ENCODE results near the gene KMT5B. TPM values are rescaled to one million over a fixed set of nuclear protein-coding genes. Genes with fewer than 3 reads are reported as not detected.

Gene KMT5B
- total and polyA plus RNA-seq, 2 of the 13 experiments (the other 11 are each of a cell fraction or from before 2014, with no cell fraction given) = 17.6 to 23.7 TPM

GRCh38 chr11:68221406-68221805, 8.3 kb upstream of the KMT5B start (continued):
- no peak for TF ChIP-seq ZNF142 (CRISPR knock-in tag; IDR thresholded peaks at IDR 0.05)

GRCh38 chr11:68216171-68216938, 3.3 kb upstream of the KMT5B start:
- intact Hi-C loops (cut with micrococcal nuclease; ENCODE audit: unreplicated experiment) = no loop called here
- Histone ChIP-seq H3K27ac (ENCODE audit: extremely low read length, insufficient read depth, low read length) (peak overlapping the region; percentile 16), H3K79me2 (ENCODE audit: insufficient read depth, low read length) (peaks cover 13% of the 10 kb centered on the region), H3K36me3 (replicated peaks in 1 of 2; ENCODE audit: control insufficient read depth in 1 of 2, insufficient read depth in 2 of 2, low read length in 2 of 2) (no peaks in the 10 kb centered on the region), H3K9me3 (ENCODE audit: low read length) (no peaks in the 10 kb centered on the region), H3K4me3 (replicated peaks in 1 of 3; ENCODE audit: insufficient read depth in 1 of 3, low read depth in 2 of 3, low read length in 3 of 3) (peak overlapping the region; percentile 51 to 73 (median 59)), H3K4me2 (ENCODE audit: low read depth, low read length) (peak overlapping the region; percentile 97), H4K20me1 (ENCODE audit: insufficient read depth, low read length) (peaks cover 12% of the 10 kb centered on the region), H3K27me3 (ENCODE audit: control insufficient read depth in 1 of 2, insufficient read depth in 2 of 2, low read length in 2 of 2) (no peaks in the 10 kb centered on the region; a peak in 1 of 5 replicates), H3K4me1 (ENCODE audit: insufficient read depth, low read length) (peaks cover 41% of the 10 kb centered on the region), H2AFZ (ENCODE audit: low read length) (peak overlapping the region; percentile 37), H3K9ac (ENCODE audit: insufficient read depth, low read depth, low read length) (peak overlapping the region; percentile 65)
- in situ Hi-C loops (cut with HindIII; ENCODE audit: extremely low pct_ligation_motif_present, low pct_unique_long_range_greater_than_20kb) = no loop called here
- FAIRE-seq (no peak), DNase-seq (ENCODE audit: low spot score) (no peak), ATAC-seq (peak; percentile 66)
- WGBS (ENCODE audit: low lambda C conversion rate) = 3% methylated on average over 6 of the region's 22 CpGs
- BruUV-seq (replicated peaks) = no TSS peak
- CTCF ChIA-PET (ENCODE audit: low intra/inter-chr PET ratio, low total read pairs) = no interaction called here
- POLR2A ChIA-PET = interaction anchor here (0.6 to 6.1 kb wide), 17 partner anchors 13 to 244 kb away, joined by 3 to 73 read pairs (median 4); partner anchors contain the start of genes C11orf24 and PPP6R3
- peak; percentile 84; the same call in 1 of the 2 replicates for TF ChIP-seq TIGD3 (CRISPR knock-in tag; IDR thresholded peaks at IDR 0.05; ENCODE audit: borderline replicate concordance)
- peak; percentile 47 for TF ChIP-seq SAP130 (CRISPR knock-in tag; IDR thresholded peaks at IDR 0.05; ENCODE audit: low read depth)
- TF ChIP-seq ZNF292 (CRISPR knock-in tag; IDR thresholded peaks at IDR 0.05; ENCODE audit: borderline replicate concordance, low read depth) = peak; percentile 47; the same call in 1 of the 2 replicates
- TF ChIP-seq MED13 (CRISPR knock-in tag; IDR thresholded peaks at IDR 0.05) = no peak
- peak; percentile 24; the same call in 1 of the 2 replicates for TF ChIP-seq ZNF563 (CRISPR knock-in tag; IDR thresholded peaks at IDR 0.05)
- TF ChIP-seq HMGXB3 (CRISPR knock-in tag; IDR thresholded peaks at IDR 0.05; ENCODE audit: borderline replicate concordance) = 0 out of 2 replicates have a peak, but pooled peaks have one; percentile 21
- no peak for TF ChIP-seq MAF1 (CRISPR knock-in tag; IDR thresholded peaks at IDR 0.05; ENCODE audit: borderline replicate concordance)
- TF ChIP-seq ZNF232 (CRISPR knock-in tag; IDR thresholded peaks at IDR 0.05; ENCODE audit: borderline replicate concordance) = 0 out of 2 replicates have a peak, but pooled peaks have one; percentile 43

All from HepG2 (cell line).